ENCODE results near the gene IKZF4. TPM values are rescaled to one million over a fixed set of nuclear protein-coding genes. Genes with fewer than 3 reads are reported as not detected.

IKZF4 gene
- total and polyA plus RNA-seq, 2 of the 8 experiments (the other 6 are each of a cell fraction or from before 2014, with no cell fraction given) = 8.0 to 13.3 TPM

DNA sequence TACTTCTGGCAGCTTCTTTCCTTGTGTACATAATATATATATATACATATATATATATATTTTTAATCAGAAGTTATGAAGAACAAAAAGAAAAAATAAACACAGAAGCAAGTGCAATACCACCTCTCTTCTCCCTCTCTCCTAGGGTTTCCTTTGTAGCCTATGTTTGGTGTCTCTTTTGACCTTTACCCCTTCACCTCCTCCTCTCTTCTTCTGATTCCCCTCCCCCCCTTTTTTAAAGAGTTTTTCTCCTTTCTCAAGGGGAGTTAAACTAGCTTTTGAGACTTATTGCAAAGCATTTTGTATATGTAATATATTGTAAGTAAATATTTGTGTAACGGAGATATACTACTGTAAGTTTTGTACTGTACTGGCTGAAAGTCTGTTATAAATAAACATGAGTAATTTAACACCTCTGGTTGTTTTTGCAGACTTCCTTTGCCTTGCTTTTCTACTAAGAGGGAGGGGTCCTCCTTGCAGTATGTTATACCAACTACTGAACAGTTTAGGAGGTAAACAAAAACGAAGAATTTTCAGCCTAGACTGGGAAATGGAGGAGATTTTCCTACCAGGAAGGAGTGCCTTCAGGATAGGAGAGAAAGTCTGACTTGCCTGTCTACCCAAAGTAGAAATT is 17.3 kb downstream of the IKZF4 start:
- peaks cover 4 to 24% (median 14%) of the 10 kb centered on the region in 4 experiments; a peak in 5 of 8 replicates for H3K36me3 ChIP-seq (ENCODE audit: control insufficient read depth in 2 of 4, insufficient read depth in 4 of 4, low read length in 3 of 4)
- no peak overlapping the region for H2BK120ac ChIP-seq (replicated peaks; ENCODE audit: low read depth, low read length)
- H3K23me2 ChIP-seq (ENCODE audit: low read depth, low read length) = peaks cover 4% of the 10 kb centered on the region
- ChIA-PET CTCF (ENCODE audit: partially characterized antibody) (interaction anchor here (0.6 to 5.1 kb wide), 4 partner anchors 8 to 1025 kb away, joined by 3 to 54 read pairs (median 4); partner anchors contain the start of gene SUOX), POLR2A (ENCODE audit: partially characterized antibody) (interaction anchor here (0.8 to 5.2 kb wide), 6 partner anchors 8 to 79 kb away, joined by 3 to 46 read pairs (median 4); partner anchors contain the start of genes IKZF4 and ZC3H10)
- H4K91ac ChIP-seq (replicated peaks; ENCODE audit: insufficient read length, low read length) = no peak overlapping the region
- no peak overlapping the region for H2BK20ac ChIP-seq (ENCODE audit: low read length)
- DNase-seq (ENCODE audit: low read depth in 1 of 2, low spot score in 2 of 2) (no peak), FAIRE-seq (no peak)
- no peak overlapping the region for H3K4me3 ChIP-seq (ENCODE audit: extremely low read depth in 1 of 4, insufficient read depth in 2 of 4, low read depth in 3 of 4, low read length in 4 of 4)
- no peaks in the 10 kb centered on the region; a peak in 1 of 4 replicates for H3K9me3 ChIP-seq (ENCODE audit: insufficient read depth in 2 of 2, low read depth in 1 of 2, low read length in 1 of 2)
- H3K27me3 ChIP-seq (replicated peaks in 1 of 4; ENCODE audit: control insufficient read depth in 3 of 4, extremely low read depth in 1 of 4, insufficient read depth in 3 of 4, low read length in 3 of 4) = no peaks in the 10 kb centered on the region
- 81% methylated on average over 2 of the region's 2 CpGs; no CpG with 5 or more reads in 1 of the 2 experiments for whole genome bisulfite sequencing, 2 experiments (ENCODE audit: extremely low coverage in 1 of 2, insufficient coverage in 1 of 2, insufficient read length in 1 of 2, insufficient replicate concordance in 2 of 2, low coverage in 1 of 2, low lambda C conversion rate in 2 of 2, missing lambda C conversion rate in 1 of 2)
- no peak overlapping the region for H3K14ac ChIP-seq (ENCODE audit: insufficient read length)
- H3K18ac ChIP-seq (ENCODE audit: extremely low read depth, low read length) = no peak overlapping the region
- no peak overlapping the region for H3K56ac ChIP-seq (replicated peaks; ENCODE audit: insufficient read length, low read depth, low read length)
- no peak overlapping the region for H3K23ac ChIP-seq (ENCODE audit: insufficient read length)
- no peak overlapping the region for H2AFZ ChIP-seq (ENCODE audit: low read length)
- no peak overlapping the region for H2AK5ac ChIP-seq (ENCODE audit: low read depth, low read length)
- H3K4me2 ChIP-seq (ENCODE audit: insufficient read depth in 1 of 2, low read depth in 2 of 2, low read length in 2 of 2) = no peak overlapping the region
- peaks cover 0 to 4% of the 10 kb centered on the region in 2 experiments for H4K20me1 ChIP-seq (replicated peaks in 1 of 2; ENCODE audit: control insufficient read depth in 1 of 2, insufficient read depth in 2 of 2, low read length in 2 of 2)
- H4K5ac ChIP-seq (ENCODE audit: insufficient read length, low read depth, low read length) = no peak overlapping the region
- no peak overlapping the region for H3K4ac ChIP-seq (replicated peaks; ENCODE audit: insufficient read length, low read depth, low read length)
- H2BK15ac ChIP-seq (ENCODE audit: low read length) = no peak overlapping the region
- no peak overlapping the region for H3K27ac ChIP-seq (ENCODE audit: low read depth, low read length)
- H4K8ac ChIP-seq (ENCODE audit: extremely low read depth, insufficient read depth, low read length) = no peak overlapping the region
- H2BK12ac ChIP-seq (ENCODE audit: low read depth, low read length) = no peak overlapping the region
- TF ChIP-seq TCF12 (IDR thresholded peaks at IDR 0.05; ENCODE audit: low read depth, low read length) = no peak
- no peak for TF ChIP-seq SIX5 (IDR thresholded peaks at IDR 0.05; ENCODE audit: low read depth, low read length)
- no peak for TF ChIP-seq TEAD4 (IDR thresholded peaks at IDR 0.05; ENCODE audit: low read depth, low read length)
- no peak for TF ChIP-seq TAF1 (IDR thresholded peaks at IDR 0.05; ENCODE audit: low read depth, low read length)
- no peak for TF ChIP-seq SIN3A (conservative IDR thresholded peaks at IDR 0.05 in 1 of 2, IDR thresholded peaks at IDR 0.05 in 1 of 2; ENCODE audit: low read depth in 1 of 2, low read length in 2 of 2)
- no peak for TF ChIP-seq JUN (IDR thresholded peaks at IDR 0.05; ENCODE audit: low read depth, low read length)
- no peak for TF ChIP-seq POLR2A (IDR thresholded peaks at IDR 0.05; ENCODE audit: control extremely low read depth in 1 of 2, low read depth in 2 of 2, low read length in 2 of 2)
- TF ChIP-seq CREB1 (IDR thresholded peaks at IDR 0.05) = no peak
- TF ChIP-seq RFX5 (IDR thresholded peaks at IDR 0.05; ENCODE audit: borderline replicate concordance, low read depth, low read length) = no peak
- TF ChIP-seq ZNF274 (IDR thresholded peaks at IDR 0.05; ENCODE audit: borderline replicate concordance, extremely low read depth, low read length) = no peak
- TF ChIP-seq, protein P1, sequence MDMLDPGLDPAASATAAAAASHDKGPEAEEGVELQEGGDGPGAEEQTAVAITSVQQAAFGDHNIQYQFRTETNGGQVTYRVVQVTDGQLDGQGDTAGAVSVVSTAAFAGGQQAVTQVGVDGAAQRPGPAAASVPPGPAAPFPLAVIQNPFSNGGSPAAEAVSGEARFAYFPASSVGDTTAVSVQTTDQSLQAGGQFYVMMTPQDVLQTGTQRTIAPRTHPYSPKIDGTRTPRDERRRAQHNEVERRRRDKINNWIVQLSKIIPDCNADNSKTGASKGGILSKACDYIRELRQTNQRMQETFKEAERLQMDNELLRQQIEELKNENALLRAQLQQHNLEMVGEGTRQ (IDR thresholded peaks at IDR 0.05; ENCODE audit: low read length) = no peak
- TF ChIP-seq, protein P2, sequence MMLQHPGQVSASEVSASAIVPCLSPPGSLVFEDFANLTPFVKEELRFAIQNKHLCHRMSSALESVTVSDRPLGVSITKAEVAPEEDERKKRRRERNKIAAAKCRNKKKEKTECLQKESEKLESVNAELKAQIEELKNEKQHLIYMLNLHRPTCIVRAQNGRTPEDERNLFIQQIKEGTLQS (IDR thresholded peaks at IDR 0.05; ENCODE audit: insufficient read depth, low read depth, low read length) = no peak
- H2BK5ac ChIP-seq (ENCODE audit: low read depth, low read length) = no peak overlapping the region
- H3K79me1 ChIP-seq (ENCODE audit: low read depth, low read length) = no peaks in the 10 kb centered on the region
- no peak overlapping the region for H3K9ac ChIP-seq (replicated peaks in 1 of 4; ENCODE audit: extremely low read depth in 1 of 4, low read depth in 3 of 4, low read length in 3 of 4)
- H3K4me1 ChIP-seq (replicated peaks in 1 of 4; ENCODE audit: control insufficient read depth in 3 of 4, insufficient read depth in 4 of 4, low read length in 3 of 4) = peaks cover 0 to 4% (median 2%) of the 10 kb centered on the region in 4 experiments; a peak in 4 of 7 replicates
- peaks cover 5 to 12% of the 10 kb centered on the region in 2 experiments for H3K79me2 ChIP-seq (ENCODE audit: control insufficient read depth in 1 of 2, insufficient read depth in 2 of 2, low read length in 2 of 2)

All from H1 (cell line).